Breast epithelium (tissue), 3 donors: ENCODE results near the gene TMEM271.

Source experiments
- POLR2A ChIP-seq: fragments of 450-650 bp; IDR thresholded peaks from one replicate; pipeline ENCODE4 v1.6.1; 2016; ENCODE audit warnings: antibody characterized with exemption, mild to moderate bottlenecking, moderate library complexity
- POLR2AphosphoS5 ChIP-seq, 3 donors: sonication (generic); formaldehyde crosslinking; IDR thresholded peaks; one replicate each; pipeline ENCODE4 v1.6.1; 2017; ENCODE audit warnings: antibody characterized with exemption in 3 of 3
- TF ChIP-seq, protein P1 (sequence below), 3 donors: fragments of 450-650 bp; IDR thresholded peaks; one replicate each; pipeline ENCODE4 v1.5.1; 2016 to 2017; ENCODE audit warnings: antibody characterized with exemption in 3 of 3, mild to moderate bottlenecking in 3 of 3, moderate library complexity in 3 of 3

- TF ChIP-seq, protein P1, sequence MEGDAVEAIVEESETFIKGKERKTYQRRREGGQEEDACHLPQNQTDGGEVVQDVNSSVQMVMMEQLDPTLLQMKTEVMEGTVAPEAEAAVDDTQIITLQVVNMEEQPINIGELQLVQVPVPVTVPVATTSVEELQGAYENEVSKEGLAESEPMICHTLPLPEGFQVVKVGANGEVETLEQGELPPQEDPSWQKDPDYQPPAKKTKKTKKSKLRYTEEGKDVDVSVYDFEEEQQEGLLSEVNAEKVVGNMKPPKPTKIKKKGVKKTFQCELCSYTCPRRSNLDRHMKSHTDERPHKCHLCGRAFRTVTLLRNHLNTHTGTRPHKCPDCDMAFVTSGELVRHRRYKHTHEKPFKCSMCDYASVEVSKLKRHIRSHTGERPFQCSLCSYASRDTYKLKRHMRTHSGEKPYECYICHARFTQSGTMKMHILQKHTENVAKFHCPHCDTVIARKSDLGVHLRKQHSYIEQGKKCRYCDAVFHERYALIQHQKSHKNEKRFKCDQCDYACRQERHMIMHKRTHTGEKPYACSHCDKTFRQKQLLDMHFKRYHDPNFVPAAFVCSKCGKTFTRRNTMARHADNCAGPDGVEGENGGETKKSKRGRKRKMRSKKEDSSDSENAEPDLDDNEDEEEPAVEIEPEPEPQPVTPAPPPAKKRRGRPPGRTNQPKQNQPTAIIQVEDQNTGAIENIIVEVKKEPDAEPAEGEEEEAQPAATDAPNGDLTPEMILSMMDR (IDR thresholded peaks at IDR 0.05), result no peak
- no peak for TF ChIP-seq POLR2AphosphoS5 (IDR thresholded peaks at IDR 0.05)
- TF ChIP-seq POLR2A, result no peak
These were observed 49.1 kb downstream of the TMEM271 start for GRCh38 chr4:526971-527460.
